HG02759 (cell line): Measurements from ENCODE around the gene NAB1.
"Not testable (repeated sequence)": the region's sequence is repeated elsewhere in the genome, so short reads cannot be mapped to it uniquely, and the experiment has no call there.

Experiments used
- ATAC-seq: cut with Tn5 transposase; IDR thresholded peaks from one replicate; pipeline ENCODE4 v1.9.1; 2021; ENCODE audit warnings: mild to moderate bottlenecking, moderate library complexity; ENCODE audit not compliant: unreplicated experiment

The NAB1 gene, protein sequence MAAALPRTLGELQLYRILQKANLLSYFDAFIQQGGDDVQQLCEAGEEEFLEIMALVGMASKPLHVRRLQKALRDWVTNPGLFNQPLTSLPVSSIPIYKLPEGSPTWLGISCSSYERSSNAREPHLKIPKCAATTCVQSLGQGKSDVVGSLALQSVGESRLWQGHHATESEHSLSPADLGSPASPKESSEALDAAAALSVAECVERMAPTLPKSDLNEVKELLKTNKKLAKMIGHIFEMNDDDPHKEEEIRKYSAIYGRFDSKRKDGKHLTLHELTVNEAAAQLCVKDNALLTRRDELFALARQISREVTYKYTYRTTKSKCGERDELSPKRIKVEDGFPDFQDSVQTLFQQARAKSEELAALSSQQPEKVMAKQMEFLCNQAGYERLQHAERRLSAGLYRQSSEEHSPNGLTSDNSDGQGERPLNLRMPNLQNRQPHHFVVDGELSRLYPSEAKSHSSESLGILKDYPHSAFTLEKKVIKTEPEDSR

DNA sequence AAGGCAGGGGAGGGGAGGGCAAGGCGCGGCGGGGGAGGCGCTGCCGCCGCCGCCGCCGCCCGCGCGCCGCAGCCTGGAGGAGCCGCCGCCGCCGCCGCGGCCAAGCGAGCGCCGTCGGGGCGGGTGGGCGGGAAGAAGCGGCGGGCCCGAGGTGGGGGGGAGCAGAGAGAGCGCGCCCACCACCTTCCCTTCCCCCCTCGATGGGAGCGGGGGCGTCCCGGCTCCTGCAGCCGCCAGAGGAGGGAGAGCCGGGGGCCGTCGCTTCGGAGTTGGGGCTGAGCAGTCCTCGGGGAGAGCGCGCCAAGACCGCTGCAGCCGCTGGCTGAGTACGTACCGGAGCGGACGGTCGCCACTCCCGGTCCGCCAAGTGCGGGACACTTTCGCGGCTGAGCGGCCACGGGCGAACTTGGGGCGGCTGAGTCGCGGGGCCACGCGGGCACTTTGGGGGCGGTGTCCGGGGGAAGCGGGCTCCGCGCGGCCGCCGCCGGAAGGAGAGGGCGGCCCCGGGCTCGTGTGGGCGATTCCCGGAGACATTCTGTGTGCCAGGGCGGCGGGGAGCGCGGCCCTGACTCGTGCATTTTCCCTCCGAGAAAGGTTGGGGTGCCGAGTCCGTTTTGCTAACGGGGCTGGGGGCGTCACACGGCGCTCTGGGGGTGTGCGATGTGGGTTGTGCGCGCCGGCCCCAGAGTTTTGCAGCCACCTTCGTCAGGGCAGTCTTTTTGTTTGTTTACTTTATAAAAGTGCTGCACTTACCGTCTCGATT, at the start of gene NAB1:
Gene NAB1 (plus strand): TSS at position 49 of the 763 bp plus-strand sequence. CDS start 10,094 bp downstream, outside the sequence.
- peak; percentile 56 for ATAC-seq

- no peak for ATAC-seq
Measured at GRCh38 chr2:190599546-190600220, 49.2 kb upstream of the NAB1 start.

DNA sequence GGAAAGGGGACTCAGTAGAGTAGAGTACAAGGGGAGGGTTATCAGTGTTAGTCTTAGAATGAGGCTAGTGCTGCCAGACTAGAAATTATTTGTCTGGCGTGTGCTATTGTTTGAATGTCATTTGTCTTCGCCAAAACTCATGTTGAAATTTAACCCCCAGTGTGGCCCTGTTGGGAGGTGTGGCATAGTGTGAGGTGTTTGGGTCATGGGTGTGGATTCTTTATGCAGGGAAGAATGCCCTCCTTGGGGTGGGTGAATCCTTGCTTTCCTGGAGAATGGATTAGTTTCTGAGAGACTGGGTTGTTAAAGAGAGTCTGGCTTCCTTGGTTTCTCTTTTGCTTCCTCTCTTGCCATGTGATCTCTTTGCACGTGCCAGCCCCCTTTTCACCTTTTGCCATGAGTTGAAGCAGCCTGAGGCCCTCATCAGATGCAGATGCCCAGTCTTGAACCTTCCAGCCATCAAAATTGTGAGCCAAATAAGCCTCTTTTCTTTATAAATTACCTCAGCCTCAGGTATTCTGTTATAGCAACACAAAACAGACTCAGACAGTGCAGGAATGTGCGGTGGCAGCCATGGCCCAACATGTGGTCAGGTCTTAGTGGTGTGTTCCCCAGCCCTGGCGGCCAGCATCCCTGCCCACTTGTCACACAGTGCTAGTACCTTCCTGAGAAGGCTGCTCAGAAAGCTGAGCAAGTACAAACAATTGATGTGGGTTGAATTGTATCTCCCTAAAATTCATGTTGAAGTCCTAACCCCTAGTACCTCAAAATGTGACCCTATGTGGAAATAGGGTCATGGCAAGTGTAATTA, 48.4 kb upstream of the NAB1 start:
- no peak for ATAC-seq

- no peak for ATAC-seq
Measured at GRCh38 chr2:190603374-190603773, 45.5 kb upstream of the NAB1 start.

DNA sequence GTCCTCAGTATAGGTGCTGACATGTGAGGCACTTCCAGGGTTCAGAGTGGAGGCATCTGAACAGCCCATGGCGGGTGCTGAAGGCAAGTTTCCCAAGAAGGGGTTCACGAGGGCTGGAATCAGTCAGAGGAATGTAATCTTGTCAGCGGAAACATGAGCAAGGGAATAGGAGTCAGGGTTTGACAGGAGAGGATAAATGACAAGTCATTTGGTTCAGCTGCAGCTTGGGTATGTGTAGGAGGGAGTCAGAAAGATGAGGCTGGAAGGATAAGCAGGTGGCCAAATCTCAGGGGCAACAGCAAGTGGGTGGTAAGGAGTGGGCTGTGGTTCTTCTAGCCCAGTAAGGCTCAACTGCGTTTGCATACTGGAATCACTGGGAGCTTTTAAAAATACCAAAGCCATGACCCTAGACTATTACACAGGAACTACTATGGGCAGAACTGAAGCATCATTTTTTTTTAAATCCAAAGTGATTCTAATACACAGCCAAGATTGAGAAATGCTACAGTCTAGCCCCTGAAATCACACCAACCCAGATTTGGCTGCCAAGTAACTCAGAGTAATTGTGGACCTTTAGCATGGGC, 41.8 kb upstream of the NAB1 start:
- ATAC-seq, result peak; percentile 69

GRCh38 chr2:190607657-190608357, 41.1 kb upstream of the NAB1 start:
- no peak for ATAC-seq

DNA sequence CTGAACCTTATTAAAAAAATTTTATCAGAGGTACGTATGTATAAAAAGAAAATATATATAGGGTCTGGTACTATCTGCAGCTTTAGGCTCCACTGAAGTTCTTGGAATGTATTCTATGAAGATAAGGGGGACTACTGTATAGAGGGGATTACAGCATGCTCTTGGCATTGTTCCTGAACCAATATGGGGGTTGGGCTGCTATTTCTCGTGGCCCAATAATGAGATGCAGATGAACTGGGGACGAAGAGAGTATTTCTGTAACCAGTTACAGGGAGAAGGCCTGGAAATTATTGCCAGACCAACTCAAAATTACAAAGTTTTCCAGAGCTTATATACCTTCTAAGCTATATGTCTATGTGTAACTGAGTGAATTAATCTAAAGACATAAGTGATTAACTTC, 40.0 kb upstream of the NAB1 start:
- not testable (repeated sequence) for ATAC-seq

DNA sequence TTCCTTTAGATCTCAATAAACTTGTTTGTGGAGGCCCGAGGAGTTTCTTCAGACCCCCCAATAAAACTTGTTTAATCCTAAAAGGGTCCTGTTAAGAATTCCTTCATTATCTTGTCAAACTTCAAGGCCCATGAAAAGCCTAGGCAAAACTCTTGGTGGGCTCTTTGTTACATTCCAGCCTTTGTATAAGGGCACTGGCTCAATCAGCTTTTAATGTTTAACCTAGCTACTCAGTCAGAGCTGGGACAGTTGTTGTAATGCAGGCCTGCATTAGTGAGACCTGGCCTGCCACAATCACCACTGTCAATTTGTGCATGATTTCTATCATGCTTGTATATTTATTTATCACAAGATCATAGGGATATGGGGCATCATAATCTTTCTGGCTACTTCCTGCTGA, 39.5 kb upstream of the NAB1 start:
- not testable (repeated sequence) for ATAC-seq

DNA sequence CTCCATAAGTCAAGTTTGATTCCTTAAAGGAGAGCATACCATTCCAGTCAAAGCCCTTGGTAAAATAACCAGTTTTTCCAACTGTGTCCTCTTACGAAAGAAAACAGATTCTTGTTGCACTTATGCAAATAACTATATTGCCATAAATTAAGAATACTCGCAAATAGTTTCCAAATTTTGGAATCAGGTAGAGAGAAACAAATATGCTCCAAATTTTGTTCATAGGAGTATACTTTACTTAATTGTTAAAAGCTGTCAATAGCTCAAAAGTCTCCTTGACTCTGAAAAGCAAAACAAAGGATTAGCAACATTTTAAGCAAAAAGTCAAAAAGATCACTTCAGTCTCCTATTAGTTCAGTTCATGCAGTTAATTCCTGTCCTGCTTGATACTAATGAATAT, 38.4 kb upstream of the NAB1 start:
- not testable (repeated sequence) for ATAC-seq

- ATAC-seq, result no peak
Measured at GRCh38 chr2:190615555-190616200, 33.2 kb upstream of the NAB1 start.

DNA sequence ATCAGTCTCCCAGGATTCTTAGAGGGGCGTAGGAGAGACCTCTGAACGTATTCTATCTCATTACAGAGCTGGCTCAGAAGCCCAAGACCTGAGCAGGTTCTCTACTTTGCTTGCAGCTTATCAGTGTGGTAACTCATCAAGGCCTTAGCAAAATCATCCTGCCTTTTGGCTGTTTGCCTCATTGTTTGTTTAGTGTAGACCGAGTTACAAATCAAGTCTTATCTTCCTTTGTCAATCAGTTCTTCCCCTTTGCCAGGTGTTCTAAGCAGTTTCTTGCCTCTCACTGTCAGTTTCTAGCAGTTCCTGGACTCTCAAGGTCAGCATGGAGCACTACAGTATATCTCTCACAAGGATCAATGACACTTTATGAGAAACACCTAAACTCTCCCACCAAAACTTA, 30.9 kb upstream of the NAB1 start:
- ATAC-seq, result no peak

GRCh38 chr2:190625691-190626090, 23.2 kb upstream of the NAB1 start:
- no peak for ATAC-seq

- ATAC-seq, result no peak
Measured at GRCh38 chr2:190626641-190627210, 22.2 kb upstream of the NAB1 start.

GRCh38 chr2:190627448-190628412, 21.2 kb upstream of the NAB1 start:
- peak; percentile 94 for ATAC-seq

- ATAC-seq, result no peak
Measured at GRCh38 chr2:190628591-190629319, 20.1 kb upstream of the NAB1 start.

- no peak for ATAC-seq
Measured at GRCh38 chr2:190634381-190634780, 14.5 kb upstream of the NAB1 start.

DNA sequence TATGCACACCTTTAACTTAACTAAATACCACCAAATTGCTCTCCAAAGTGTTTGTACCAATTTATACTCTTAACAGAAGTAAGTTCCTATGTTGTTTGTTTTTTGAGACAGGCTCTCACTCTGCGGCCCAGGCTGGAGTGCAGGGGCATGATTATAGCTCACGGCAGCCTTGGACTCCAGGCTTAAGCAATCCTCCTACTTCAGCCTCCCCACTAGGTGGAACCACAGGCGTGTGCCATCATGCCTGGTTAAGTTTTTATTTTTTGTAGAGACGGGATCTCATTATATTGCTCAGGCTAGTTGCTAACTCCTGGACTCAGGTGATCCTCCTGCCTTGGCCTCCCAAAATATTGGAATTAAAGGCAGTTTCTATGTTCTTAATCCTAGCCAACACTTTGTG, 13.1 kb upstream of the NAB1 start:
- ATAC-seq, result no peak
